Measurements from ENCODE around the gene RAD51AP1. TPM values are rescaled to one million over a fixed set of nuclear protein-coding genes. Genes with fewer than 3 reads are reported as not detected.
A peak's percentile ranks its signal among the peaks of the same experiment; 100 is the strongest.
"Not testable (repeated sequence)": the region's sequence is repeated elsewhere in the genome, so short reads cannot be mapped to it uniquely, and the experiment has no call there.

The RAD51AP1 gene, protein sequence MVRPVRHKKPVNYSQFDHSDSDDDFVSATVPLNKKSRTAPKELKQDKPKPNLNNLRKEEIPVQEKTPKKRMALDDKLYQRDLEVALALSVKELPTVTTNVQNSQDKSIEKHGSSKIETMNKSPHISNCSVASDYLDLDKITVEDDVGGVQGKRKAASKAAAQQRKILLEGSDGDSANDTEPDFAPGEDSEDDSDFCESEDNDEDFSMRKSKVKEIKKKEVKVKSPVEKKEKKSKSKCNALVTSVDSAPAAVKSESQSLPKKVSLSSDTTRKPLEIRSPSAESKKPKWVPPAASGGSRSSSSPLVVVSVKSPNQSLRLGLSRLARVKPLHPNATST
- 3.4 TPM for total RNA-seq (ENCODE audit: insufficient read depth, low replicate concordance)

GRCh38 chr12:4538207-4539160, at the start of gene RAD51AP1:
Gene RAD51AP1, plus strand, starts transcription at chr12:4538890. Its CDS starts 50 bp downstream, at chr12:4538940.
- peak; percentile 98 for DNase-seq (ENCODE audit: low spot score)

DNA sequence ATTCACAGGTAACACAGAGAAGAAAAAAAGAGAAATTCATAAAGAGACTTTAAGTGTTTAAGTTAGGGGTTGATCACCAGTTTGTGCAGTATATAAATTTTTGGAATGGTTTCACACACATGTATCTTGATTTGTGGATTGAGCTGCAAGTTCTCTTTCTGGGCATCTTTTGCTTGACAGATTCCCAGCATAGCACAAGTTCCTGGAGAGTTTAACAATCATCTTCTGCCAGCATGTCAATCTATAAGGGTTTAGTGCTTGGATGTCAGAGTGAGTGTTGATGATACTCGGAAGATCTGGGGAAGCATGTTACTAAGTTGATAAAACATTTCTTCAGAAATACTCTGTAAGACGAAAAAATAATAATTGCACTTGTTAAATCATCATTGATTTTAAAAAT, 49.1 kb upstream of the RAD51AP1 start:
- no peak for DNase-seq (ENCODE audit: low spot score)

DNA sequence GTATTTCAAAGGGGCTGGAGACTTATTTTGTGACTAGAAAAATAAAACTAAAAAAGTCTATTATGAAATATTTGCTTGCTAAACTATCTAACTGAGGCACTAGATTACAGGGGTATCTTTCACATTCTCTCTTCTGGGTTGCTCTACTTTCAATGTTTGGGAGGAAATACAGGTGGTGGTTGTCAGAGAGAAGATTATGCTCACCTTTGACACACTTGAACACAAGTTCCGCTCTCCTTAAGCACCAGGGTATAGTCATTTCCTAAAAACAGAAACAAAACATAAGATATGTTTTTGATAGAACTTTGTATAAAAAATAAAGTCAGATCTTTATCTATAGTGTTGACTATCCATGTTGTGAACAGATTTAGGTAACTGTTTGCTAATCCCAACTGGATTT, 47.7 kb upstream of the RAD51AP1 start:
- no peak for DNase-seq (ENCODE audit: low spot score)

GRCh38 chr12:4496145-4496838, 42.4 kb upstream of the RAD51AP1 start:
- no peak for DNase-seq (ENCODE audit: low spot score)

GRCh38 chr12:4499186-4499585, 39.5 kb upstream of the RAD51AP1 start:
- no peak for DNase-seq (ENCODE audit: low spot score)

DNA sequence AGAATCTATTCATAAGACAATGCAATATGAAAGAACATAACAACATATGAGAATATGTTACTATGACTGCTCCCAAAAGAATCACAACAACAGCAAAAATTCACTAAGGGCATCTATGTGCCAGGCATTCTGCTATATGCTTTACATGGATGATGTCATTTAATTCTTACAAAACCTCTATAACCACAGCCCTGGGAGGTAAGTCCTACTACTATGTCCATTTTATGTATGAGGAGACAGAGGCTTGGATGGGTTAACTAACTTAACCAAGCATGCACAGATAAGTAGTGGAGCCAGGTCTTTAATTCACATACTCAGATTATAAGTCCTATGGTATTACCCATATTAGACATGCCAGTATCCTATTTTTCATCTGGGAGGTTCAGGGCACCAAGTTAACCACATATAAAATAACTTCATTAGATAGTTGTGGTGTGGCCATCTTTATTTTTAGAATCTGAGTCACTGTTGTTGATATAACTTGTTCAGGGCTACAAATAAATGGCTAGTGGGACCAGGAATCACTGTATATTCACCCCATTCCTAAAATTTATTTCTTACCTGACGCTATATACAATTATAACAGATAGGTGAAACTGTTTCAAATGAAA, 33.2 kb upstream of the RAD51AP1 start:
- no peak for DNase-seq (ENCODE audit: low spot score)

DNA sequence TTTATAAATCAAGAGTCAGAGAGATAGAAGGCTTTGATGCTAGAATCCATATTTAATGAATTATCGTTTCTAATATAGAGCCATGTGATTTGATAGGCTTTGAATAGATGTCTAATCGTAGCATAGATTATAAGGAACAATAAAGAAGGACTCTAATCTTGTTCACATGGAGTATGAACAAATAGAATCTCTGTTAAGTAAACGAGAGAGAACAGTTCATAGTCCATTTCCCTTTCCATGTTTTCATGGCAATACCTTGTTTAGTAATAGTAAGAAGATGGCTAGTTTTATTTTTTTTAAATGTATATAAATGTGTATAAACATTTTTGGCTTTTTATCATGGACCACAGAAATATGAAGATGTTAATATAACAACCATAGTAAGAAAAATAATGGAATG, 32.3 kb upstream of the RAD51AP1 start:
- no peak for DNase-seq (ENCODE audit: low spot score)

DNA sequence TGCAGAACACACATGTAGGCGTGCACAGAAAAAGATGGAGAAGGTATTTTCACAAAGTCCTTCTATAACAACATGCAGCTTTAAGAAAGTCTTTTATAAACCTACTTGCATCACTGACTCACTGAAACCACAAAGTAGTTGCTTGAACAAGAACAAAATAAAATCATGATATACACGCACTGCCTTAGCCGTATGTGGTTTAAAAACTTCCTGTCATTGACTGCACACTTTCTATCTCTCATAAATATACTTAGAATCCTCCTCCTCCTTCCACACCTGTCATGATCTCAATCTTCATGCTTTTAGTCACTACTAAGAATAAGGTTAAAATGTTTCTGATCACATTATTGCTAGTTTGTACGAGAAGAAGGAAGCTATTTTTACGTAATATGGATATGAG, 31.8 kb upstream of the RAD51AP1 start:
- no peak for DNase-seq (ENCODE audit: low spot score)

GRCh38 chr12:4508503-4508902, 30.2 kb upstream of the RAD51AP1 start:
- not testable (repeated sequence) for DNase-seq (ENCODE audit: low spot score)

GRCh38 chr12:4509269-4509668, 29.4 kb upstream of the RAD51AP1 start:
- DNase-seq (ENCODE audit: low spot score): not testable (repeated sequence)

- no peak for DNase-seq (ENCODE audit: low spot score)
These were observed 20.5 kb upstream of the RAD51AP1 start for GRCh38 chr12:4518106-4518728.

GRCh38 chr12:4523443-4523842, 15.2 kb upstream of the RAD51AP1 start:
- DNase-seq (ENCODE audit: low spot score): not testable (repeated sequence)

DNA sequence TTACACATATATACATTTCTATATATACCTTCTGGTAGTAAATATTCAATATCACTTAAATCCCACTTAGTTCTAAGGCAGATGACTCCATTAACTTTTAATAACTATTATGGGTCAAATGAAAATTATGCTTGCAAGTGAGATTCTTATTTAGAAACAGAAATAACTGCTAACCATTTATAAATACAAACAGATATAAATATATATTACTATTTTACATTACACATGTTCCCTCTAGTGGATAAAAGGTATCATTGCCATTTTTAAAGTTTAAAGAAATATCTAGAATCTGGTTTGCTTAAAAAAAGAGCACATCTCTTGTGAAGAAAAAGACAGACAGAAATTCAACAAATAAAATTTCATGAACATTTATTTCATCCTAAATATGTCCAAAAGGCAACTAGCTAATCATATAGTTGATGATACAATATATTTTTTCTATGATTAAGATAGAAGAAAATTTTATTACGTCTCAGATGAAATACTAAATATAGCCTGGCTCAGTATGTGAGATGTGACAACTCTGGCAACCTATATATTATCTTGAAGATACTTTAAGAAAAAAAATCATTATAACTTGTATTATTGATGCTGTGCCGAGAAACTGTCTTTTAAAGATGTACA, 11.7 kb upstream of the RAD51AP1 start:
- DNase-seq (ENCODE audit: low spot score): peak; percentile 14

- DNase-seq (ENCODE audit: low spot score): no peak
These were observed 8.5 kb upstream of the RAD51AP1 start for GRCh38 chr12:4530160-4530559.

DNA sequence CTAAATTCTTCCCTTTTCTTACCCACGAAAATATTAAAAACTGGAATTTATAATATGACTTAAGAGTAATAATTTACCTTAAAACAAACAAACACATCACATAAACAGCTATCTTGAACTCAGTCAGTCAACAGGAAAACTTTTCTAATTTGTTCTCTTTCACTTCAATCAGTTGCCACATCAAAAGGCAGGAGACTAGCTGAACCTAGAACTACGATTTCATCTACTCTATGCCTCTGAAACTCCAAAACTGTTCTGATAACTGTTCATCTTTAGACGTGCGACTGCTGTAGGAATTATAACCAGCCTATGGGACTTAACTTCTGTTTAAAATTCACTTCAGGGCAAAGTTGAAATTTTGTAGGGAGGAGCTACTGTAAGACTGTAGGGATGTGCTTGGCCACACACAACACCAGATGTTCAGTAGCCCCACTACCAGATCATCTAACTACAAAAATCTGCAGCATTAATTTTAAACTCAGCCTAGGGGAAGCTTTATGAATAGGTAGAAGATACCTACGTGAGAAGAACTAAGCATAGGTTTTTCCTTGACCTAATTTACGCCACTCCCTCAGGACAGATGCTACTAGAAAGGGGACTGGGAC, 7.6 kb upstream of the RAD51AP1 start:
- DNase-seq (ENCODE audit: low spot score): no peak

GRCh38 chr12:4535092-4535491, 3.6 kb upstream of the RAD51AP1 start:
- DNase-seq (ENCODE audit: low spot score): no peak

GRCh38 chr12:4535871-4536270, 2.8 kb upstream of the RAD51AP1 start:
- no peak for DNase-seq (ENCODE audit: low spot score)

DNA sequence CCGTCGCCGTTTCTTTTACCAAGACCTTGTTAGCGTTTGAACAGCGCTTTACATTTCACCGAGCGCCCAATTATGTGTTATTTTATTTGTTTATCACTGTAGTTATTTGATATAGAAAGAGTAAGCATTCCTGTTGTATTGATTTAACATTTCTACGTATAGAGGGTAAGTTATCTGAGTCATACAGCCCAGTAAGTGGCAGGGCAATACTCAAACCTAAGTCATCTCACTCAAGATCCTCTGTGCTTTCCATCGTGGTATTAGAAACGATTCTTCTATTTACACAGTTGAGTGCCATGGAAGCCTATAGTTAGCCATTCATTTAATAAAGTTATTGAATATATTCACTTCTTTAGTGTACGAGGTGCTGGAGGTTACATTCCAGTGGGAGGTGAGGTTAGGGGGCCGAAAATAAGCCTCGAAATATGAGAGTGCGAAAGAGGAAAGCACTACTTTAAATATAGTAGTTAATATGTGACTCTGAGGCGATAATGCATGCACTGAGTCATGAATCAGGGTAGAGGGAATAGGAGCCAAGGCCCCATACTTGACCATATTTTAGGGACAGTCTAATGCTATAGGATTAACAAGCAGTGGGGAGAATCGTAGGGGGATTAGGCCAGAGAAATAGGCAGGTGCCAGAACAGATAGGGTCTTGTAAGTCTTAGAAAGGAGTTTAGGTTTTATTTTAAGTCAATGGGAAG, 629 bp downstream of the RAD51AP1 start:
- no peak for DNase-seq (ENCODE audit: low spot score)

DNA sequence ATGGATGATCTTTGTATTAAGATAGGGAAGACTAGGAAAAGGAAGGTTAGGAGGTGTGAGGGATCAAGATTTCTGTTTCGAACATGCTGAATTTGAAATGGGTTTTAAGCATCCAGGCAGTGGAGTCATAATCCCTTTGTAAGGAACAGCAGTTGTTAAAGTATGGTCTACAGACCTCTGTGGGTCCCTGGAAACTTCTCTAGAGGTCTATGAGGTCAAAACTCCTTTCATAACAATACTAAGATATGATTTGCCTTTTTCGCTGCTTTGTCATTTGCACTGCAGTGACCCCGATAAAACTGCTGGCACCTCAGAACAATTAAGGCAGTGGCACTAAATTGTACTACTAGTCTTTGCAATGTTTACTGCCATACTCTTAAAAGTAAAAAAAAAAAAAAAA, 1.5 kb downstream of the RAD51AP1 start:
- no peak for DNase-seq (ENCODE audit: low spot score)

DNA sequence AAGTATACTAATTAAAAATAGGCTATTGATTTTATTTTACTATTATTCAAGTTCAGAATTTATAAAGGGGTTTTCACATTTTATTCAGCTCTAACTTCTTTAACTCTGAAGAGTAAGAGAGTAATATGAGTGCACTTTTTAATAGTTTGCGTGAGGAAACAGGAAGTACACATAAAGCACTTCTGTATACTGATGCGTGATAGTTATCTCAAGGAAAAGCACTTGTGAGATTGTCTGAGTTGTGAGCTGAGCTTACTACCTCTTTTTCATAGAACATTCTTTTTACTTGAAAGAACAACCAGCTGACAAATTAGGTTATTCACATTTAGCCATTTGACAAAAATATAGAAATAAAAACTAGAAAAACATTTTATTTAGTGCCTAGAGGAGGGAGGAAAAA, 1.9 kb downstream of the RAD51AP1 start:
- no peak for DNase-seq (ENCODE audit: low spot score)
